GM18861 (cell line): ENCODE results near the gene ATXN10.

Experiments
- ATAC-seq: cut with Tn5 transposase; IDR thresholded peaks from one replicate; pipeline ENCODE4 v1.9.1; 2021; ENCODE audit not compliant: unreplicated experiment

ATXN10 gene

DNA sequence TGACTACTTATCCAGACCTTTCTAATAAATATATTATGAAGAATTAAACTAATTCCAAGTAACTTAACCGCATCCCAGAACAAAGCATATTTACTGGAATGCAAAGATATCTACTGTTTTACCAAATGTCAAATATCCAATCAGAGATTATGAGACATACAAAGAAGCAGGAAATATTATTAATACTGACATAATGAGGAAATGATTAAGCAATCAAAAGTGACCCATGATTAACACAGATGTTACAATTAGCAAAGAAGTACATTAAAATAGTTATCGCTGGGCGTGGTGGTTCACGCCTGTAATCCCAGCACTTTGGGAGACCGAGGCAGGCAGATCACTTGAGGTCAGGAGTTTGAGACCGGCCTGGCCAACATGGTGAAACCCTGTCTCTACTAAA, 200.1 kb downstream of the ATXN10 start:
- ATAC-seq, result no peak

DNA sequence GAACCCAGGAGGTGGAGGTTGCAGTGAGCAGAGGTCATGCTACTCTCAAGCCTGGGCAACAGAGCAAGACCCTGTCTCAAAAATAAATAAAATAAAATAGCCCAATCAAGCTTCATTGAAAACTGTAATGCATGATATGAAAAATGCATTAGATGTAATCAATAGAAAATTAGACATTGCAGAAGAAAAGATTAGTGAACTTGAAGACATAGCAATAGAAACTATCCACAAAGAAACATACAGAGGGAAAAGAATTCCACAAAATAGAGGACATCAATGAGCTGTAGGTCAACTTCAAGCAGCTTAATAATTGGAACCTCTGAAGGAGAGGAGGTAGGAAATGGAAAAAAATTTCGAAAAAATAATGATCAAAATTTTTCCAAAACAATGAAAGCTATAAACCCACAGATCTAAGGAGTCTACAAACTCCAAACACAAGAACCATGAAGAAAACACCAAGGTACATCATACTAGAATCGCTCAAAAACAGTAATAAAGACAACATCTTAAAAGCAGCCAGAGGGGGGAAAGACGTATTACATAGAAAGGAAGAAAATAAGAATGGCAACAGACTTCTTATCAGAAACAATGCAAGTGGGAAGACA, 201.1 kb downstream of the ATXN10 start:
- ATAC-seq, result no peak

DNA sequence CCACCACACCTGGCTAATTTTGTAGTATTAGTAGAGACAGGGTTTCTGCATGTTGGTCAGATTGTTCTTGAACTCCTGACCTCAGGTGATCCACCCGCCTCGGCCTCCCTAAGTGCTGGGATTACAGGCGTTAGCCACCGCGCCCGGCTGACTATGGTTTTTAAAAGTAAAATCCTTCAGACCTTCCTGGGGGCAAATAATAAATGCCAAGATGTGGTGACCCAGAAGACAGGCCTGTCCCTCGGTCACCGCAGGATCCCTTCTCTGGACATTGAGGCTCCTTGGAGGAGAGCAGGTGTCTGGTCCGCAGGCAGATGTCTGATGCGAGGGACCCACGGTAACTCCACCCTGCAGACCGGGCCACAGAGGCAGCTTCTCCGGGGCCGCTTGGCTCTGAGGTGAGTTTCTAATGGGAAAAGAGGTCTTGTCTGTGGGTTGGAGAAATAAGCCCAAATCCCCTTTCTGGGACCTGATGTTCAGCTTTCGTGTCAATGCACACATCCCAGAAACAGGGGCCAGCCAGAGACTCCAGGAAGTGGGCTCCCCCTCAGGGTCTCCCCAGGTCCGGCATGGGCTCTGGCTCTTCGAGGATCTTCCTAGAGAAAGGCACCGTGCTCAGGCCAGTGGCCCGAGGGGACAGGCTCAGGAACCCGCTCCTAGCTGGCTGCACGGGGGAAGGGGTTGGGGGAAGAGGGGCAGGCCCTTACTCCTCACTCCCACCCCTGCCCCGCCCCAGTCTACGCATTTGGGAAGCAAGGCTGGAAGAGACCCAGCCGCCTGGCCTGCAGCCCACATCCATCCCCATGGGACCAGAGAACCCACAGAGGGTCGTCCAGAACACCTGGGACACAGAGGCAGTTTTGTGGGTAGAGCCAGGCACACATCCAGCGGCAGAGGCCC, 204.8 kb downstream of the ATXN10 start:
- no peak for ATAC-seq

DNA sequence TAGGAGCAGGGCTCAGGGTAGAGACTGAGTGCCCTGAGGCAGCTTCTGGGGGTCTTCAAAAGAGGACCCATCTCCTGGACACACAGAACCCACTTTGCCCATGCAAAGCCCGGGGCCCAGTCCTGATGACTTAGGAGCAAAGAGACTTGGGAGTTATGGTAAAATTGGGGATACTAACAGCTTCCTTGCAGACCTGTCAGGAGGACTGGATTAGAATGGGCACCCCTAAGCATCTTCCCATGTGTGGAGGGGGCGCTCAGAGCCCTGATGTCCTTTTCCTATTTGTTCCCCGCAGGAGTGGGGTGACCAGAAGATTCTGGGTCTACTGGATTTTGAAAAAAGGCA, 205.4 kb downstream of the ATXN10 start:
- no peak for ATAC-seq

DNA sequence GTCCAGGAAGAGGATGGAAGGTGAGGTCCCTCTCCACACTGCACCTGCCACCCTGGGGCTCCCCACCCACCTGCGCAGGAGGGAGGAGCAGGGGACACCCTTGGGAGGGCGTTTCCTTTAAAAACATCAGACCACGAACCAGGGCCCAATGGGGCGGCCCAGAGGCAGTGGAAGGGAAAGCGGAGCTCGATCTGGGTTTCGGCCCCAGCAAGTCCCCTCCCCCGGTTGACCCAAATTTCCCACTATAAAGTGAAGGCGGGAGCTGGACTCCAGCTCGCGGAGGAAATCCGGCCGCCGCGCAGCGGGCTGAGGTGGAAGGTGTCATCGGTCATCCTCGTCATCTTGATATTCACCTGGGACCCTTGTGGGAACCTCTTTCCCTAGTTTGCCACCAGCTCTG, 206.0 kb downstream of the ATXN10 start:
- no peak for ATAC-seq

DNA sequence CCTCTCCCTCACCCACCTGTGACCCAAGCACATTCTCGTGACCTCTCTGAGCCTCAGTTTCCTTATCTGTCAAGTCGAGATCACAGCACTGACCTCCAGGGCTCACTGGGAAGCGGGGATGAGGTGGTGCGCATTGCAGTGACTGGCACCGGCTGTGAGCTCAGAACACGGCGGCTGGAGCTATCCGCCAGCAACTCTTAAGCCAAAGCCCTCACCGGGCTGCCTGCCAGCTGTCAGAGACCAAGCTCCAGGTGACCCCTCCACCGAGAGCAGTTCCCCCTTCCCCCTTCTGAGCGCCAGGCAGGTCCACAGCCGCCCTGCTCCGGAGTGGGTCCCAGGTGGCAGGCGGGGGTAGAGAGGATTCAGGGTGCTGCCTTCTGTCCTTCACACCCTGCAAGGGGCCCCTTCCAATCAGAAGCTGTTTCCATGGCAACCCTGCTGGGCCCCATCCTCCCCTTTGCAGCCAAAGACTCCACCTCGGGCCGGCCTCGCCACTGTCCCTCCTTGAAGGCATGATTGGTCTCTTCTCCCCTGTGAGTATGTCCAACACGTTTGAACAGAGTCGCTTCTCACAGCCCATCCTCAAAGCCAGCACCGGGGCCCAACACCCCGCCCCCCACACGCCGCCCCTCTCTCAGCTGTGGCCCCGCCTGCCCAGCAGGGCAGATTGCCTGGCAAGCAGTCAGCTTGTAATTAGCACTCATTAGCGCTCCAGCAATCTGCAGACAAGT, 206.6 kb downstream of the ATXN10 start:
- ATAC-seq, result no peak

DNA sequence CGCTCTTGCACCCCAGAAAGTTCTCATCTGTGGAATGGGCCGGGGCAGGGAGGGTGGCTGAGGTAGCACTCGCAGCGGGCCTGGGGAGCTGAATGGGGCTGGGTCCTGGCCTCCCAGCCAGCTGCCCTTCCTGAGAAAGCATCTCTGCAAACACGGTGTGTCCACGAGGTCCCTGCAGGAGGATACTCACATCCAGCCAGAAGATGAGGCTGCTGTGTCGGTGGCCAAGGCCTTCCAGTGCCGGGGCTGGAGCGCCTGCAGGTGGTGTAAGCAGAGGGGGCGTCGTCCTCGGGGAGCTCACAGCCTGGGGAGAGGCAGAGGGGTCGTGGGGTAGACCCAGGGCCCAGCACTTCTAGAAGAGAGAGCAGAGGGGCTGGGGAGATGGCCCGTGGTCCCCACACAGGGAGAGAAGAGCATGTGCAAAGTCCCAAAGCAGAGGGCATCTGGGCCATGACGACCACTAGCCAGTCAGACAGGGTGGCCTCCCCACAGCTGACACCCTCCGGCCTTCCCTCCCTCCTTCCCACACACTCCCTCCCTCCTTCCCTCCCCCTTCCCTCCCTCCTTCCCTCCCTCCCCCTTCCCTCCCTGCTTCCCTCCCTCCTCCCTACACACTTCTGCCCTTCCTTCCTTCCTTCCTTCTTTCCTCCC, 207.4 kb downstream of the ATXN10 start:
- ATAC-seq, result no peak

DNA sequence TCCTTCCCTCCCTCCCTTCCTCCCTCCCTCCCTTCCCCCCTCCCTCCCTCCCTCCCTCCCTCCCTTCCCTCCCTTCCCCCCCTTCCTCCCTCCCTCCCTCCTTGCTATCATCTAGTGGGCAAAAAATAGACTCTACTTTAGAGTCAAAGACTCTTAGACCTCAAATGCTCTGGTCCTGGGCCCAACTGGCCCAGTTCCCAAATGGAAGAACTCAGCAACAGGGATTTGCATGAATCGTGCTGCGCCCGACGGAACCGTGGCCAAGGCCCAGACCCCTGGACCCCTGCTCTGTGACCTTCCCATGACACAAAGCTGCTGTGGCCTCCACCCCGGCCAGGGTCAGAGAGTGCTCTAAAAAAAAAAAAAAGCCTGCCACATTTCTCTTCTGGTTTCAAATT, 207.9 kb downstream of the ATXN10 start:
- ATAC-seq, result no peak

DNA sequence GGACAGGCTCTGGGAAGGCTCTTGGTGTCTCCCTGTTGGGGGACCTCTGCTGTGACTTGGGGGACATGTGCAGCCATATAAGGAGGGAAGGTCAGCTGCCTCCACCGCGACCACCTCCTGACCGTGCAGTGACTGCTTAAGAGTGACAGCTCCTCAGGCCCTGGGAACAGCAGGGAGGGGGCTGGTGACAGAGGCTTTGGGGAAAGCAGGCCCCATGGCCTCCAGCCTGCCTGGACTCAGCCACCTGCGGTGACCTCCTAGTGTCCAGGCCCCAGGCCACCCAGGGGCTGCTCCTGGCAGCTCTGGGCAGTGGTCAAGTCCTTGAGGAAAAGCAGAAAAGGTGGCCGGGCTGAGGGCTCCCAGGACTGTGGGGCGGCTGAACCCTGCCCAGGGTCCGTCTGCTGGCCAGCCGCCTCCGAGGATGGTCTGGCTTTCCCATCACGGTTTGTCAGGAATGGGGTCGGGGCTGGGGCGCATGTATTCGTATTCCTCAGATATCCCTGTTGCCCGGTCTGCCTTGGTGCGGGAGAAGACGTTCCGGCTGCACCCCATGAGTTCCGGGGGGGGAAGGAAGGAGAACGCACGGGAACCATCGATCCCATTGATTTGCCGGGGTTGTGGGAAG, 208.6 kb downstream of the ATXN10 start:
- ATAC-seq, result no peak

DNA sequence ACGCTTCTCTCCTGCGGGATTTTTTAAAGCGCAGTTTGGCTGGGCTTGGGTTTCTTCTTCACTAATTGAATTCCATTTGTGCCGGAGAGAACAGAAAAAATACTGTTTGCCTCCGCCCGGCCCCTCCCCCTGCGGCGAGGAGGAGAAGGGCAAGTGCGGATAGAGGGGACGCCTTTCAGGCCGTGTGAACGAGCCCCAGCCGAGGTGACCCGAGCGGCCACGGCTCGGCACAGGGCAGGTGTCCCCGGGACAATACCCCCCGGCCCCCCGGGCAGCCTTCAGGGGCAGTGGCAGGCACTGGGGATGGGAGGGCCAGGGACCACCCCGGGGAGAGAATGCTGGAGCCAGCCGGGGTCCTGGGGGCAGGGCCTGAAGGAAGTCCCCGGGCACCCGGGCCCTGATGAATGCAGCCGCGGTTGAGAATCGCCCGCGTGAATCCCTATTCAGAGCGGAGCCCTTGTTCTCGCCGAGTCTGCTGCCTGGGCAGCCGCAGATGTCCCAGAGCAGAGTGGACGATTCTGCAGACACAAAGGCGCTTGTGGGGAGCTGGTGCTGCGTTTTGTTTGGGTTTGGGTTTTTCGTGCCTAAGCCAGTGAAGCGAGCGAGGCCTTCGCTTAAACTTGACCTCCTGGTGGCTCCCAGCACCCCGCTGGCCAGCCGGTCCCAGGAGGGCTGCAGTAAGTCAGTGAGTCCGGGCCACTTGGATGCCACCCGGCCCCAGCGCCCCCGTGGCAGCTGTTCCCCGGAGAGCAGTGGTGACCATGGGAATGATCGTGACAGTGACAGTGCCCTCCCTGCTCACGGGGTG, 209.3 kb downstream of the ATXN10 start:
- no peak for ATAC-seq

DNA sequence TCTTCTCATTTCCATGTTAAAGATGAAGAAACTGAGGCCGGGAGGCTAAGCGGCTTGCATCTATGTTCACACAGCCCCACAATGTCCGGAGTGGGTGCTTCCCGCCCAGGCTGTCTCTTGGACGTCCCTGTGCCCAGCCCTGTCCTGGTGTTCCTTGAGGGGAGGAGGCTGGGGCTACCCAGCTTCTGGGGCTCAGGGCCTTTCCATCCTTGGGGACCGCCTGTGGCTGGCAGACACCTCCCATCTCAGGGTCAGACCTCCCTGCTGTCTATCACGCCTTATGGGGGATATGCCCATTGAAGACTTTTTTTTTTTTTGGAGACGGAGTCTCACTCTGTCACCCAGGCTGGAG, 209.9 kb downstream of the ATXN10 start:
- ATAC-seq, result no peak

DNA sequence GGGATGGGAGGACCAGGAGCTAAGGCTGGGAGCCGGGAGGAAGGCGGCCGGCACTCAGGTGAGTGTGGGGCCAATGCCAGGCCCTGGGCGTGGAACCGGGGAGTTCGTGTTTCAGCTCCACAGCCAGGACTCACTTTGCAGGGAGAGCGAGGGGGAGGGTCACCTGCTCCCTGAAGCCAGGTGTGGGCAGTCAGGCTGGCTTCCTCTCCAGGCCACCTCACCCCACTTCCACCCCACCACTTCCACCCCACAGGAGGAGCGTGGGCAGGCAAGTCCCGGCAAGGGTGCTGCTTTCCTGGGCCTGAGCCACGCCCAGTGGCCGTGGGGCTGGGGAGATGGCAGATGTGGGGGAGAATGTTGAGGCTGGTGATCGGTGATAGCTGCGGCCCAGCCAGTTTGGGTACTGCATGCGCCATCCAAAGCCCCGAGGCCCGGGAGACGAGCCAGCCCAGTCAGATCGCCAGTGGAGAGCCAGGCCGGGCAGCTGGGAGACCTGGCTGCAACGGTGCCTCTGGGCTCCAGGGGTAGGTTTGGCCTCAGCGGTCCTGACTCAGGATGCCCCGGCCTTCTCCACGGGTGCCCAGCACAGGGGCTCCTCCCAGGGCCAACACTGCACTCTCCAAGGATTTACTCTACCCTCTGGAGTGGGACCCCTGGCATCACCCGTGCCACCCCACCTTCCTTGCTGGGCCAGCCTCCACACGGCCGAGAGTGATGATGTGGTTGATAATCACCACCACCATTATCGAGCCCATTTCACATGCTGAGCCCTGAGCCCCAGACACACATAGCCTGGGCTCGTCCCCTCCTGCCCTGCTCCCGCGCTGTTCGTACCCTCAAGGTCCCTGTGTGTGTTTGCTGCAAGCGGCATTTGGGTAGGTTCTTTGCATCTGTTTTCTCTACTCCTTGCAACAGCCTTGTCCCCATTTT, 211.5 kb downstream of the ATXN10 start:
- ATAC-seq, result no peak

DNA sequence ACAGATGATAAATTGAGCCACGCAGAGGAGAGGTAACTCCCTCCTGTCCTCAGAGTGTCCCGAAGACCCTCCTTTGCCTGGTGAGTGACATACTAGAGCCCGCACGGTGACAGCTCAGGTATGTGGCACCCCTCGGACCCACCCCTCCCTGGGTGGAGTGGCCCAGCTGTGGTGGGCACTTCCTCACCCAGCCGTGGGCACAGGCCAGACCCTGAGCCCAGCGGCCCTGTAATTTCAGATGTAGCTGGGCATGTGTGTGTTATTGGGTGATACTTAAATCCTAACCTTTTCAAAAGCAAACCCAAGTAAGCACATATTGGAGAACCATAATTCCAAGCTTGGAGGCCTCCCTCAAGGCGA, 212.2 kb downstream of the ATXN10 start:
- ATAC-seq, result no peak

DNA sequence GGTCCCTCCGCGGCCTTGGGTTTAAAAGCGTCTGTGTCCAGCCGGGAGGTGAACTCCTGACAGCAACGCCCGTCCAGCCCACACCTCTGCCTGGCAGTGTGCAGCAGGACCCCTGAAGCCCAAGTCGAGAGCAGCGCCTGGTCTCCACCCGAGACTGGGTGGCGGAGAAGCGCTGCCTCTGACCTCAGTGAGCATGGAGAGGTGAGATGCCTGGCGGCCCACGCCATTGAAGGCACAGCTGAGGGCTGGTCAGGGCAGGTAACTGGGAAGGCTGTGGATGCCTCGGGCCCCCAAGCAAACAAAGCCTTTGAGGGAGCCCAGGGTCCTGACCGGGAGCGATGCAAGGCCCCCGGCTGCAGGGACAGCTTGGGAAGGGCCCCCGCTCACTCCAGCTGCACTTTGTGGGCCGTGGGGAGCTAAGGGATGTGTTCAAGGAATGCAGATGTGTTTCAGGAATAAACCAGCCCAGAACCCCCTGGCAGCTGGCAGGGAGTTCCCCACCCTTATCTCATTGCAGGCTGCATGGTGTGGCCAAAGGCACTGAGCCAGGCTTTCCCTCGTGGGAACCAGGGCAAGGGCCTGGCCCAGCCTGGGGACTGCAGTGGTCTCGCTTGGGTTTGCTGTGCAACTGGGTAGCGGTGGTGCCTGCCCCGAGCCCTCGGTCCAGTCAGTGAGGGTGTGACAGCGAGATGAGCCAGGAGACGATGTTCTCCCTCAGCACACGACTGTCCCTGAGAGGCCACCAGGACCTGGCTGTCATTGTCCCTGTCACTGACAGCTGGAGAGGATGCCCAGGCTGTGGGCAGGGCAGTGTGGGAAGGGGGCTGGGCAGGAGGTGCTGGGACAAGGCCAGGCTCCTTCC, 212.8 kb downstream of the ATXN10 start:
- ATAC-seq, result no peak

DNA sequence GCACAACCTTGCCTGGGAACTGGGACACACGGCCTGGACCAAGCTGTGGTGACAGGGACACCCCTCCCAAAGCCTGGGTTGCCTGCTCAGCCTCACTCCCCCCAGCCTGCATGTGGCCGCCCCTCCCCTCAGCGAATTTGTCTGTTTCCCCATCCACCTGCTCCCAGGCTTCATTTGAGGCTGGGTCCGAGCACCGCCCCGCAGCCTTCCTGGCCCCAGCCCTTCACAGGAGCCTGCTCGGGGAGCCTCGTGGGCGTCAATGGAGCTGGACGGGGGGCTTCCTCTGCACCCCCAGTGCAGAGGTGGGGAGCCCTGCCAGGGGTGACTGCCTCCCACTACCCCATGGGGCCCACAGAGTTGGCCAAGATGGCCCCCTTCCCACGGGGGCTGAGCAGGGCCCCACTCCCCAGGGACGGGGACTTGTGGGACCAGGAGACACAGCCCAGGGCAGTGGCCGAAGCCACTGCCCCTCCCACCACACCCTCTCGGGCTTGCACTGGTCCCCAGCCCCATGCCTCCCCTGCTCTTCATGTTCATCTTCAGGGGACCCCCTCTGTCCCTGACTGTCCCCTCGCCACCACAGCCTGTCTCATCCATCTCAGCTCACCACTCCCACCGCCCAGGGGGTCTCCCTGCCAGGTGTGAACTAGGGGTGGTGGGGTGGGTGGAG, 213.7 kb downstream of the ATXN10 start:
- ATAC-seq, result no peak

DNA sequence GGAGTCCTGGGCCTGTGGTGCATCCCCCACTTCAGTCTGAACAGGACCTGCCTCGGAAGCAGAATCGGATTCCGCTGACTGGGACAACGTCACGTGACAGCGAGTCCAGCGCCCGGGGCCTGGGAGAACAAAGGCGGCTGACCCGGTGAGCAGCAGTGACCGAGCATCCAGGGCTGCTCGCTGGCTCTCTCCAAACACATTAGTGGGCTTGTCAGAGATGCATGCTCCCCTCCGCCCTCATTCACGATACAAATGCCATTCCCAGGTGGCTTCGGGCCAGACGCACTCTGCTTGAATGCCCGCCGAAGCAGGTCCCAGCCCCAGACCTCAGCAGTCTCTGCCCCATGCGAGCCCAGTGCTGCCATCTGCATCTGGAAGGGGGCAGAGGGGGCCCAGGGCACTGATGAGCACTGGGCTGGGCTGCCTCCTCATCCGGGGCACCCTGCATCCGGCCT, 214.3 kb downstream of the ATXN10 start:
- ATAC-seq, result no peak

DNA sequence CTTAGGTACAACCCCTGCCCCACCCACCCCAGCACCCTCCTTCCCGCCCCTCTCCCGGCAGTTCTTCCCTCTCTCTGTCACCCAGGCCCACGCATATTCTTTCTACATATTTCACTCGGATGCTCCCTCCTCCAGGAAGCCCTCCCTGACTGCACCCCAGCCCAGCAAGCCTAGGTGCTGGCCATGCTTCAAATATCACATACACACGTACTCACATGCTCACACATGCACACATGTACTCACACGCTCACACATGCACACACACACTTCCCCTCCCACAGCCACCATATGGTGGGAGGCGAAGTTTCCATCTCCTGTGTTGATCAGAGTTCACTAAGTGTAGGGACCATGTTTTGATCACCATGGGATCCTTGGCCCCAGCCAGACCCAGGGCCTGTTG, 214.9 kb downstream of the ATXN10 start:
- ATAC-seq, result no peak
